ENCODE measurements around the gene TRAF1.

The TRAF1 gene

DNA sequence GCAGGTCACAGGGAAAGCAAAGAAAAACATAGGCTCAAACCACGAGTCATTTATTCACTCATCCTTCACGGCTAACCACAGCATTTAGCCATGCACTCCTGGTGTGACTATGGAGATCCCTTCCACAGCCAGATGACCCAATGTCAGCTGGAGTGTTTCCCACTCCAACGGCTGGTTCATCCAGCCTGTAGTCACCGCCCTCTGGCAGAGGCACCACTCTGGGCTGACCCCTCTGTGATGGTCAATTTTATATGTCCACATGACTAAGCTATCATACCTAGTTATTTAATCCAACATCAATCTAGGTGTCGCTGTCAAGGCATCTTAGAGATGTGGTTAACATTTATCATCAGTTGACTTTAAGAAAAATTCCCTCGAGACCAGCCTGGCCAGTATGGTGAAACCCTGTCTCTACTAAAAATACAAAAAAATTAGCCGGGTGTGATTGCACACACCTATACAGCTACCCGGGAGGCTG lies 40.1 kb downstream of the TRAF1 start:
- H4K91ac ChIP-seq (ENCODE audit: low read depth, low read length), result no peak overlapping the region
- no peak overlapping the region for H2BK5ac ChIP-seq (ENCODE audit: low read depth, low read length, poor library complexity)
- H3K14ac ChIP-seq (ENCODE audit: low read length), result no peak overlapping the region
- H3K18ac ChIP-seq (ENCODE audit: low read length), result no peak overlapping the region
- WGBS (ENCODE audit: extremely low coverage, insufficient coverage, insufficient read length), result no CpG with 5 or more reads among the region's 8 CpGs
- no peak overlapping the region for H2AK5ac ChIP-seq (ENCODE audit: low read length)
- H3K9ac ChIP-seq (ENCODE audit: low read length), result no peak overlapping the region
- H3K4ac ChIP-seq (ENCODE audit: low read depth, low read length), result no peak overlapping the region
- no peaks in the 10 kb centered on the region for H3K36me3 ChIP-seq (ENCODE audit: control insufficient read depth in 1 of 2, insufficient read depth in 2 of 2, low read length in 2 of 2)
- no peak overlapping the region for H3K27ac ChIP-seq (ENCODE audit: low read depth, low read length)
- no peak for DNase-seq
- no peak overlapping the region for H3K23ac ChIP-seq (ENCODE audit: low read length)
- no peak overlapping the region for H2BK12ac ChIP-seq (ENCODE audit: low read length)
- no peak overlapping the region for H3K4me2 ChIP-seq (ENCODE audit: low read length)
- H2AFZ ChIP-seq (ENCODE audit: insufficient read depth, low read length, poor library complexity), result no peak overlapping the region
- H4K8ac ChIP-seq (ENCODE audit: low read depth, low read length), result no peak overlapping the region
- no peak overlapping the region for H4K12ac ChIP-seq (ENCODE audit: low read depth, low read length)
- H2BK120ac ChIP-seq (ENCODE audit: insufficient read depth, low read length, poor library complexity), result no peak overlapping the region
- no peaks in the 10 kb centered on the region for H3K79me1 ChIP-seq (ENCODE audit: low read length)
- no peaks in the 10 kb centered on the region for H3K27me3 ChIP-seq (ENCODE audit: insufficient read depth, low read length)
- H3K79me2 ChIP-seq (ENCODE audit: control insufficient read depth, insufficient read depth, low read length, poor library complexity), result no peaks in the 10 kb centered on the region
- no peaks in the 10 kb centered on the region for H3K9me3 ChIP-seq (ENCODE audit: insufficient read depth, low read depth, low read length)
- no peak overlapping the region for H3K4me3 ChIP-seq (ENCODE audit: low read depth, low read length)
- H3K4me1 ChIP-seq (ENCODE audit: control insufficient read depth in 1 of 2, insufficient read depth in 2 of 2, low read length in 2 of 2), result no peaks in the 10 kb centered on the region

DNA sequence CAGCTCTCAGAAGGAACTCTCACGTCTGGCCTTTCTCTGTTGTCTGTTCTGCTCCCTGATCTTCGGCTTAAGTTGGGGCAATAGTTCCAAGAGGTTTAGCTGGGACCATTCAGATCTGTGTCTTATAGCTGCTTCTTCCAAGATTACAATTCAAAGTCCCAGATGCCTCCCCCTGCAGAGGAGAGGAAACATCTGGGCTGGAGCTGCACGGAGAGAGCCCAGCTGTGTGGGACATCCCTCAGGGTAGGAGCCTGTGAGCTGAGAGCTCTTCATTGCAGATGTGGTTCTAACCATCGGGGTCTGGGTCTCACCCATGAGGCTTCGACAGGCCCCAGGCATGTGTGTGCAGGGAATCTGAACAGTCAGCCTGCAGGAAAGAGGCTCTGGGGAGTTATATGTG lies 40.6 kb downstream of the TRAF1 start:
- Histone ChIP-seq H2BK120ac (ENCODE audit: insufficient read depth, low read length, poor library complexity) (no peak overlapping the region), H3K23ac (ENCODE audit: low read length) (no peak overlapping the region), H3K4me1 (ENCODE audit: control insufficient read depth in 1 of 2, insufficient read depth in 2 of 2, low read length in 2 of 2) (no peaks in the 10 kb centered on the region), H4K12ac (ENCODE audit: low read depth, low read length) (no peak overlapping the region), H3K4me2 (ENCODE audit: low read length) (no peak overlapping the region), H3K27ac (ENCODE audit: low read depth, low read length) (no peak overlapping the region), H3K4me3 (ENCODE audit: low read depth, low read length) (no peak overlapping the region), H2AK5ac (ENCODE audit: low read length) (no peak overlapping the region), H3K14ac (ENCODE audit: low read length) (no peak overlapping the region), H3K9ac (ENCODE audit: low read length) (no peak overlapping the region), H3K27me3 (ENCODE audit: insufficient read depth, low read length) (no peaks in the 10 kb centered on the region), H2BK5ac (ENCODE audit: low read depth, low read length, poor library complexity) (no peak overlapping the region), H4K8ac (ENCODE audit: low read depth, low read length) (no peak overlapping the region), H3K36me3 (ENCODE audit: control insufficient read depth in 1 of 2, insufficient read depth in 2 of 2, low read length in 2 of 2) (no peaks in the 10 kb centered on the region), H2BK12ac (ENCODE audit: low read length) (no peak overlapping the region), H2AFZ (ENCODE audit: insufficient read depth, low read length, poor library complexity) (no peak overlapping the region), H3K4ac (ENCODE audit: low read depth, low read length) (no peak overlapping the region), H3K79me2 (ENCODE audit: control insufficient read depth, insufficient read depth, low read length, poor library complexity) (no peaks in the 10 kb centered on the region), H3K9me3 (ENCODE audit: insufficient read depth, low read depth, low read length) (no peaks in the 10 kb centered on the region), H3K79me1 (ENCODE audit: low read length) (no peaks in the 10 kb centered on the region), H4K91ac (ENCODE audit: low read depth, low read length) (no peak overlapping the region), H3K18ac (ENCODE audit: low read length) (no peak overlapping the region)
- no peak for DNase-seq
- no CpG with 5 or more reads among the region's 5 CpGs for WGBS (ENCODE audit: extremely low coverage, insufficient coverage, insufficient read length)

DNA sequence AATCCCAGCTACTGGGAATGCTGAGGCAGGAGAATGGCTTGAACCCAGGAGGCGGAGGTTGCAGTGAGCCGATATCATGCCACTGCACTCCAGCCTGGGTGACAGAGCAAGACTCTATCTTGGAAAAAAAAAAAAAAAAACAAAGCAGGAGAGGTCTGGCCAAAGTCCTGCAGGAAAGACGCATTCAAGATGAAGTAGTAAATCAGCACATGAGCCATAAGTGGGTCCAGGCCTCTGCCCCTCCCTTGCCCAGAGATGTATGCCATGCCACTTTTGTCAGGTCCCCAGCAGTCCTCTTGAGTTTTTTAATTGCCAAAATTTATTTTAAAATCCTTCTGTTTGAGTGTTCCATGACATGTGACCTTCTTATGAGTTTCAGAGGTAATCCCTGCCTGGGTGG lies 41.1 kb downstream of the TRAF1 start:
- Histone ChIP-seq H3K4ac (ENCODE audit: low read depth, low read length) (no peak overlapping the region), H3K18ac (ENCODE audit: low read length) (no peak overlapping the region), H3K23ac (ENCODE audit: low read length) (no peak overlapping the region), H2BK120ac (ENCODE audit: insufficient read depth, low read length, poor library complexity) (no peak overlapping the region), H3K4me2 (ENCODE audit: low read length) (no peak overlapping the region), H3K9me3 (ENCODE audit: insufficient read depth, low read depth, low read length) (no peaks in the 10 kb centered on the region), H3K4me1 (ENCODE audit: control insufficient read depth in 1 of 2, insufficient read depth in 2 of 2, low read length in 2 of 2) (no peaks in the 10 kb centered on the region), H4K12ac (ENCODE audit: low read depth, low read length) (no peak overlapping the region), H3K4me3 (ENCODE audit: low read depth, low read length) (no peak overlapping the region), H4K8ac (ENCODE audit: low read depth, low read length) (no peak overlapping the region), H3K79me2 (ENCODE audit: control insufficient read depth, insufficient read depth, low read length, poor library complexity) (no peaks in the 10 kb centered on the region), H3K27ac (ENCODE audit: low read depth, low read length) (no peak overlapping the region), H3K14ac (ENCODE audit: low read length) (no peak overlapping the region), H2BK12ac (ENCODE audit: low read length) (no peak overlapping the region), H3K36me3 (ENCODE audit: control insufficient read depth in 1 of 2, insufficient read depth in 2 of 2, low read length in 2 of 2) (no peaks in the 10 kb centered on the region), H2BK5ac (ENCODE audit: low read depth, low read length, poor library complexity) (no peak overlapping the region), H3K9ac (ENCODE audit: low read length) (no peak overlapping the region), H4K91ac (ENCODE audit: low read depth, low read length) (no peak overlapping the region), H2AFZ (ENCODE audit: insufficient read depth, low read length, poor library complexity) (no peak overlapping the region), H2AK5ac (ENCODE audit: low read length) (no peak overlapping the region), H3K27me3 (ENCODE audit: insufficient read depth, low read length) (no peaks in the 10 kb centered on the region), H3K79me1 (ENCODE audit: low read length) (no peaks in the 10 kb centered on the region)
- WGBS (ENCODE audit: extremely low coverage, insufficient coverage, insufficient read length), result no CpG with 5 or more reads among the region's 3 CpGs
- DNase-seq, result no peak

DNA sequence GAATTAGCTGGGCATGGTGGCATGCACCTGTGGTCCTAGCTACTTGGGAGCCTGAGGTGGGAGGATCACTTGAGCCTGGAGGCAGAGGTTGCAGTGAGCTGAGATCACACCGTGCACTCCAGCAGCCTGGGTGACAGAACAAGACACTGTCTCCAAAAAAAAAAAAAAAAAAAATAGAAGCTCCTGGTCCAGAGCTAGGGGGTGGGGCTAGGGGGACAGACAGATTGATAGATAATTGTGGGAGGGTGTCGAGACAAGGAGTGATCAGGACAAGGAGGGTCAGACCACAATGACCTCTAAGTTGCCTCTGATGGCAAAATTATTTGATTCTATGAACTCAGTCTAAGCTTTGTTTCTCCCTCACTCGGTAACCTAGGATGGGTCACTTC lies 43.0 kb downstream of the TRAF1 start:
- Histone ChIP-seq H3K4ac (ENCODE audit: low read depth, low read length) (no peak overlapping the region), H2BK5ac (ENCODE audit: low read depth, low read length, poor library complexity) (no peak overlapping the region), H4K91ac (ENCODE audit: low read depth, low read length) (no peak overlapping the region), H3K27ac (ENCODE audit: low read depth, low read length) (no peak overlapping the region), H2BK120ac (ENCODE audit: insufficient read depth, low read length, poor library complexity) (no peak overlapping the region), H3K36me3 (ENCODE audit: control insufficient read depth in 1 of 2, insufficient read depth in 2 of 2, low read length in 2 of 2) (no peaks in the 10 kb centered on the region), H3K14ac (ENCODE audit: low read length) (no peak overlapping the region), H3K9ac (ENCODE audit: low read length) (no peak overlapping the region), H3K79me1 (ENCODE audit: low read length) (no peaks in the 10 kb centered on the region), H3K27me3 (ENCODE audit: insufficient read depth, low read length) (no peaks in the 10 kb centered on the region), H4K12ac (ENCODE audit: low read depth, low read length) (no peak overlapping the region), H3K4me3 (ENCODE audit: low read depth, low read length) (no peak overlapping the region), H3K4me1 (ENCODE audit: control insufficient read depth in 1 of 2, insufficient read depth in 2 of 2, low read length in 2 of 2) (no peaks in the 10 kb centered on the region), H3K79me2 (ENCODE audit: control insufficient read depth, insufficient read depth, low read length, poor library complexity) (no peaks in the 10 kb centered on the region), H2AFZ (ENCODE audit: insufficient read depth, low read length, poor library complexity) (no peak overlapping the region), H2BK12ac (ENCODE audit: low read length) (no peak overlapping the region), H3K18ac (ENCODE audit: low read length) (no peak overlapping the region), H2AK5ac (ENCODE audit: low read length) (no peak overlapping the region), H4K8ac (ENCODE audit: low read depth, low read length) (no peak overlapping the region), H3K4me2 (ENCODE audit: low read length) (no peak overlapping the region), H3K23ac (ENCODE audit: low read length) (no peak overlapping the region), H3K9me3 (ENCODE audit: insufficient read depth, low read depth, low read length) (peaks cover 1% of the 10 kb centered on the region)
- DNase-seq, result no peak
- no CpG with 5 or more reads among the region's 3 CpGs for WGBS (ENCODE audit: extremely low coverage, insufficient coverage, insufficient read length)
